GM18868 (cell line): ENCODE measurements around the gene PDE6G.
A peak's percentile ranks its signal among the peaks of the same experiment; 100 is the strongest.
"Not testable (repeated sequence)": the region's sequence is repeated elsewhere in the genome, so short reads cannot be mapped to it uniquely, and the experiment has no call there.

Experiments
- ATAC-seq: cut with Tn5 transposase; IDR thresholded peaks from one replicate; pipeline ENCODE4 v1.9.1; 2021; ENCODE audit warnings: mild to moderate bottlenecking, moderate library complexity; ENCODE audit not compliant: unreplicated experiment

PDE6G gene

GRCh38 chr17:81687770-81688541 is 31.6 kb upstream of the PDE6G start:
- ATAC-seq: no peak

- no peak for ATAC-seq
Measured at GRCh38 chr17:81686614-81687013, 30.3 kb upstream of the PDE6G start.

GRCh38 chr17:81685108-81685507 is 28.8 kb upstream of the PDE6G start:
- no peak for ATAC-seq

GRCh38 chr17:81684442-81684911 is 28.1 kb upstream of the PDE6G start:
- ATAC-seq: no peak

- ATAC-seq: peak; percentile 94
Measured at GRCh38 chr17:81683584-81684441, 27.5 kb upstream of the PDE6G start, which contains the start of the genes ARL16 and HGS. Gene ARL16 (minus strand): TSS chr17:81683797. CDS start chr17:81683753, 44 bp downstream. Gene HGS (plus strand): TSS chr17:81684011. CDS start chr17:81684067, 56 bp downstream.

- peak; percentile 5 for ATAC-seq
Measured at GRCh38 chr17:81683208-81683583, 26.9 kb upstream of the PDE6G start.

GRCh38 chr17:81682565-81683207 is 26.3 kb upstream of the PDE6G start:
- ATAC-seq: no peak

- no peak for ATAC-seq
Measured at GRCh38 chr17:81681672-81682071, 25.3 kb upstream of the PDE6G start.

GRCh38 chr17:81680150-81680549 is 23.8 kb upstream of the PDE6G start:
- ATAC-seq: no peak

GRCh38 chr17:81676906-81677305 is 20.6 kb upstream of the PDE6G start:
- no peak for ATAC-seq

- ATAC-seq: not testable (repeated sequence)
Measured at GRCh38 chr17:81675515-81676221, 19.3 kb upstream of the PDE6G start.

GRCh38 chr17:81673561-81674258 is 17.4 kb upstream of the PDE6G start:
- ATAC-seq: no peak

- no peak for ATAC-seq
Measured at GRCh38 chr17:81672954-81673353, 16.6 kb upstream of the PDE6G start.

GRCh38 chr17:81672504-81672903 is 16.2 kb upstream of the PDE6G start:
- ATAC-seq: no peak

GRCh38 chr17:81667754-81668153 is 11.4 kb upstream of the PDE6G start:
- ATAC-seq: no peak

- ATAC-seq: peak; percentile 96
Measured at GRCh38 chr17:81666342-81667191, 10.2 kb upstream of the PDE6G start, which contains the start of the genes CCDC137 and OXLD1. Gene CCDC137 (plus strand): TSS chr17:81666737. CDS start chr17:81666767, 30 bp downstream. Gene OXLD1 (minus strand): TSS chr17:81666605. CDS start chr17:81666577, 28 bp downstream.

GRCh38 chr17:81666092-81666341 is 9.7 kb upstream of the PDE6G start:
- no peak for ATAC-seq

- no peak for ATAC-seq
Measured at GRCh38 chr17:81665205-81666091, 9.1 kb upstream of the PDE6G start.
